Fibroblast of mammary gland (primary cell): ENCODE data around the gene A4GALT.
"Not testable (repeated sequence)": the region's sequence is repeated elsewhere in the genome, so short reads cannot be mapped to it uniquely, and the experiment has no call there.

Experiments used
- DNase-seq: peaks from one replicate; pipeline ENCODE4 v3.0.0-alpha.2; 2010; ENCODE audit warnings: low read depth
- H3K4me3 ChIP-seq: 2 replicates; pipeline ENCODE4 v1.5.1; 2011; ENCODE audit warnings: low read depth, mild to moderate bottlenecking, low read length, moderate library complexity; ENCODE audit not compliant: control insufficient read depth
- TF ChIP-seq, protein P1 (sequence below): conservative IDR thresholded peaks from 2 replicates; pipeline ENCODE4 v1.5.1; 2011; ENCODE audit warnings: low read depth, low read length, inconsistent platforms; ENCODE audit not compliant: control insufficient read depth, insufficient read depth

The A4GALT gene

GRCh38 chr22:42682113-42682851 lies 38.4 kb downstream of the A4GALT start:
- DNase-seq, result no peak
- H3K4me3 ChIP-seq, result no peak overlapping the region
- TF ChIP-seq, protein P1, sequence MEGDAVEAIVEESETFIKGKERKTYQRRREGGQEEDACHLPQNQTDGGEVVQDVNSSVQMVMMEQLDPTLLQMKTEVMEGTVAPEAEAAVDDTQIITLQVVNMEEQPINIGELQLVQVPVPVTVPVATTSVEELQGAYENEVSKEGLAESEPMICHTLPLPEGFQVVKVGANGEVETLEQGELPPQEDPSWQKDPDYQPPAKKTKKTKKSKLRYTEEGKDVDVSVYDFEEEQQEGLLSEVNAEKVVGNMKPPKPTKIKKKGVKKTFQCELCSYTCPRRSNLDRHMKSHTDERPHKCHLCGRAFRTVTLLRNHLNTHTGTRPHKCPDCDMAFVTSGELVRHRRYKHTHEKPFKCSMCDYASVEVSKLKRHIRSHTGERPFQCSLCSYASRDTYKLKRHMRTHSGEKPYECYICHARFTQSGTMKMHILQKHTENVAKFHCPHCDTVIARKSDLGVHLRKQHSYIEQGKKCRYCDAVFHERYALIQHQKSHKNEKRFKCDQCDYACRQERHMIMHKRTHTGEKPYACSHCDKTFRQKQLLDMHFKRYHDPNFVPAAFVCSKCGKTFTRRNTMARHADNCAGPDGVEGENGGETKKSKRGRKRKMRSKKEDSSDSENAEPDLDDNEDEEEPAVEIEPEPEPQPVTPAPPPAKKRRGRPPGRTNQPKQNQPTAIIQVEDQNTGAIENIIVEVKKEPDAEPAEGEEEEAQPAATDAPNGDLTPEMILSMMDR, result no peak

DNA sequence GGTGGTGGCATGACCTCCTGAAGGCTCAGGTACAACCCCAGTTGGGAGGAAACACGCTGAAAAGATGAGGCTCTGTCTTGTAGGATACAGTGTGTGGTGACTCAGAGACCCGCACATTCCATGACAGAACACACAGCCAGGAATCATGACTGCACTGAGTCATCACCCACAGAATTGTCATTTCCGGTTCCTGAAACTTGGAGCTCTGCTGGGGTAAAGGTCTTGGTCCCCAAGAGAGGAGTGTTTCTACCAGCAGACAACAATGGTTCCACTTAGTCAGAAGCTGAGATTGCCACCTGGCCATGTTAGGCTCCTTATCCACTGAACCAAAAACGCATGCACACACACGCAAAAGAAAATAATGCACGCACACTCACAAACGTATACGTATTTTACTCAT lies 40.0 kb downstream of the A4GALT start:
- DNase-seq, result peak; percentile 98
- TF ChIP-seq, protein P1, result no peak
- H3K4me3 ChIP-seq, result no peak overlapping the region

GRCh38 chr22:42679691-42680090 lies 41.0 kb downstream of the A4GALT start:
- TF ChIP-seq, protein P1, result no peak
- DNase-seq, result no peak
- H3K4me3 ChIP-seq, result no peak overlapping the region

DNA sequence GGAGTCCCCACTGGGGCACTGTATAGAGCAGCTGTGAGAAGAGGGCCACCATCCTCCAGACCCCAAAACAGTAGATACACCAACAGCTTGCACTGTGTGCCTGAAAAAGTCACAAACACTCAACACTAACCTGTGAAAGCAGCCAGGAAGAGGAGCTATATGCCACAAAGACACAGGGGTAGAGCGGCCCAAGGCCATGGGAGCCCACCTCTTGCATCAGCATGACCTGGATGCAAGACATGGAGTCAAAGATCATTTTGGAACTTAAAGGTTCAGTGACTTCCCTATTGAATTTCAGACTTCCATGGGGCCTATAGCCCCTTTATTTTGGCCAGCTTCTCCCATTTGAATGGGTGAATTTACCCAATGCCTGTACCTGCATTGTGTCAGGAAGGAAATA lies 41.8 kb downstream of the A4GALT start:
- TF ChIP-seq, protein P1, result no peak
- H3K4me3 ChIP-seq, result no peak overlapping the region

DNA sequence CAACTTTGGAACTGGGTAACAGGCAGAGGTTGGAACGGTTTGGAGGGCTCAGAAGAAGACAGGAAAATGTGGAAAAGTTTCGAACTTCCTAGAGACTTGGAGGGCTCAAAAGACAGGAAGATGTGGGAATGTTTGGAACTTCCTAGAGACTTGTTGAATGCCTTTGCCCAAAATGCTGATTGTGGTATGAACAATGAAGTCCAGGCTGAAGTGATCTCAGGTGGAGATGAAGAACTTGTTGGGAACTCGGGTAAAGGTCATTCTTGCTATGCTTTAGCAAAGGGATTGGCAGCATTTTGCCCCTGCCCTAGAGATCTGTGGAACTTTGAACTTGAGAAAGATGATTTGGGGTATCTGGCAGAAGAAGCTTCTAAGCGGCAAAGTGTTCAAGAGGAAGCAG lies 42.7 kb downstream of the A4GALT start:
- H3K4me3 ChIP-seq, DNase-seq: not testable (repeated sequence)

More for the DNA sequence above, 41.8 kb downstream of the A4GALT start:
- DNase-seq, result no peak

DNA sequence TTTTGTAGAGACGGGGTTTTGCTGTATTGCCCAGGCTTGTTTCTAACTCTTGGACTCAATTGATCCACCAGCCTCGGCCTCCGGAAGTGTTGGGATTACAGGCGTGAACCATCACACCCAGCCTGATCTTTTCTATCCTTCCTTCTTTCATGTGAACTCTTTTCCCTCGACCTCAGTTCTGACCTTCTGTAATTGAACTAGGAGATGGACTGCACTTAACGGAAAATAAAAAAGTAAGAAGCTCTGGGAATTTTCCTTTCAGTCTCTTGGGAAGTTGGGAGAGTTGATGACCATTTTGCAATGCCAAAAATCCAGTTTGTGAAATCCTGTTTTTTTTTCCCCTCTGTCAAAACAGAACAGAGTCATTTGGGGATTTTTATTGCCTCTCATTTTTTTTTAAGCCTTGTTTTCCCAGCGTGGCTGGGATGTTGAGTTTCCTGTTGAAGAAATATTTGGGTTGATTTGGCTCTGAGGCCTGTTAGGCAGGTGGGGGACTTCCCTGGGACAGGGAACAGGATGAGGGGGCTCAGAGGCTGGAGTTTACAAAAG lies 44.5 kb downstream of the A4GALT start:
- DNase-seq, result peak; percentile 83
- TF ChIP-seq, protein P1, result no peak
- no peak overlapping the region for H3K4me3 ChIP-seq

DNA sequence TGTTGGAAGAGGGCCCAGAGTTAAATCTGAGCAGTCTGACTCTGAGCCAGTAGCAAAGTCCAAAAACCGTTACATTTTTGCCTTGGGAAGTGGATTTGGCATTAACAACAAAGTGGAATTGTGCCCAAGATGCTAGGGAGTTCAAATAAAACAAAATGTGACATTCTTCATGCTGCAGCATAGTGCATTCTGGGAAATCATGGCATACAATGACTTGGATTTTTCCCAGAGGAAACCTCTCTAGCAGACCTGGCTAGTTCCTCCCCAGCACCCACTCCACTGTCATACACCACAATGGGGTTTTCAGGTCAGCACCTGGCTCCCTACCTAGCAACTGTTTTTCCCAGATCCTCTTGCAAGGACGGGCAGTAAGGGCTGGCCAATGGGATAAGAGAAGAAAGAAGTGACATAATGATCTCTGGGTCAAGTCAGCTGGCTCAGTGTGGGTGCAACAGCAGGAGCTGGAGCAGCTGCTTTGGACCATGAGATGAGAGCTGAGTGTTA lies 46.7 kb downstream of the A4GALT start:
- DNase-seq, result peak; percentile 28
- H3K4me3 ChIP-seq, result no peak overlapping the region
- TF ChIP-seq, protein P1, result no peak

- not testable (repeated sequence) for DNase-seq, H3K4me3 ChIP-seq
Observed at GRCh38 chr22:42673071-42673470, 47.6 kb downstream of the A4GALT start.
